DOHH2 (cell line): ENCODE data around the gene GZMM.

Experiments
- CTCF ChIP-seq: fragments of 200-600 bp; sonication (generic); IDR thresholded peaks from one replicate; pipeline ENCODE4 v1.5.1; 2014; ENCODE audit warnings: antibody characterized with exemption, mild to moderate bottlenecking, low read depth, low read length; ENCODE audit not compliant: poor library complexity, severe bottlenecking
- EZH2phosphoT487 ChIP-seq: fragments of 200-600 bp; sonication (generic); IDR thresholded peaks from 2 replicates; pipeline ENCODE4 v1.6.1; 2017; ENCODE audit warnings: borderline replicate concordance, mild to moderate bottlenecking, antibody characterized with exemption, low read length, moderate library complexity, mixed read lengths

- no peak for TF ChIP-seq CTCF
- TF ChIP-seq EZH2phosphoT487, result no peak
Observed at GRCh38 chr19:501646-502045, 42.2 kb upstream of the GZMM start.
